Epithelial cell of proximal tubule (primary cell): ENCODE data around the gene MTHFD1L. TPM values are rescaled to one million over a fixed set of nuclear protein-coding genes. Genes with fewer than 3 reads are reported as not detected.

Experiments used
- DNase-seq: peaks from one replicate; pipeline ENCODE4 v3.0.0-alpha.2; 2011; ENCODE audit warnings: low read depth
- H3K4me3 ChIP-seq: 2 replicates; pipeline ENCODE4 v1.5.1; 2011; ENCODE audit warnings: low read depth, mild to moderate bottlenecking, low read length
- total RNA-seq: library from RNA; depleted of rRNA; stranded (reverse); fragments of >200 nt; gene quantifications from 2 replicates; pipeline ENCODE4 v1.2.3, GENCODE V29; 2015
- TF ChIP-seq, protein P1 (sequence below): conservative IDR thresholded peaks from 2 replicates; pipeline ENCODE4 v1.5.1; 2012; ENCODE audit warnings: low read depth, mild to moderate bottlenecking, low read length

Gene MTHFD1L
- total RNA-seq, 1 donor from 2014 or later, result 39.5 TPM

DNA sequence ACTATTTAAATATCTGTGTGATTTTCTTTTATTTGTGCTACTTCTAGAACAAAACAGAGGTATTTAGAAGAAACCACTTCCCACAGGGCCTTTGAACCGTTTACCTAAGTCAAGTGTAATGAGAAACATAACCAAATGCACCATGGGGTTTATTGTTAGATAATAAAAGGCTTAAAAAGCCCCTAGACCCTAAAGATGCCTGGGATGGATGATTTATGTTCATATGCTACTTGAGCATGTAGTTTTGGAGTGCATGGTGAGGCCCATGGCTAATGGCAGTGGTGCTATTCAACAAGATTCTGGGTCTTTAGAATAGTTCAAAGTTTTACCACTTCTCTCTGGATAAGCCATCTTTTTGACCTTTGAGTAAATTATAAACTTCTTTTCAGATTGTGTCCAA is 65.9 kb downstream of the MTHFD1L start:
- TF ChIP-seq, protein P1, sequence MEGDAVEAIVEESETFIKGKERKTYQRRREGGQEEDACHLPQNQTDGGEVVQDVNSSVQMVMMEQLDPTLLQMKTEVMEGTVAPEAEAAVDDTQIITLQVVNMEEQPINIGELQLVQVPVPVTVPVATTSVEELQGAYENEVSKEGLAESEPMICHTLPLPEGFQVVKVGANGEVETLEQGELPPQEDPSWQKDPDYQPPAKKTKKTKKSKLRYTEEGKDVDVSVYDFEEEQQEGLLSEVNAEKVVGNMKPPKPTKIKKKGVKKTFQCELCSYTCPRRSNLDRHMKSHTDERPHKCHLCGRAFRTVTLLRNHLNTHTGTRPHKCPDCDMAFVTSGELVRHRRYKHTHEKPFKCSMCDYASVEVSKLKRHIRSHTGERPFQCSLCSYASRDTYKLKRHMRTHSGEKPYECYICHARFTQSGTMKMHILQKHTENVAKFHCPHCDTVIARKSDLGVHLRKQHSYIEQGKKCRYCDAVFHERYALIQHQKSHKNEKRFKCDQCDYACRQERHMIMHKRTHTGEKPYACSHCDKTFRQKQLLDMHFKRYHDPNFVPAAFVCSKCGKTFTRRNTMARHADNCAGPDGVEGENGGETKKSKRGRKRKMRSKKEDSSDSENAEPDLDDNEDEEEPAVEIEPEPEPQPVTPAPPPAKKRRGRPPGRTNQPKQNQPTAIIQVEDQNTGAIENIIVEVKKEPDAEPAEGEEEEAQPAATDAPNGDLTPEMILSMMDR, result no peak
- no peak overlapping the region for H3K4me3 ChIP-seq
- no peak for DNase-seq

DNA sequence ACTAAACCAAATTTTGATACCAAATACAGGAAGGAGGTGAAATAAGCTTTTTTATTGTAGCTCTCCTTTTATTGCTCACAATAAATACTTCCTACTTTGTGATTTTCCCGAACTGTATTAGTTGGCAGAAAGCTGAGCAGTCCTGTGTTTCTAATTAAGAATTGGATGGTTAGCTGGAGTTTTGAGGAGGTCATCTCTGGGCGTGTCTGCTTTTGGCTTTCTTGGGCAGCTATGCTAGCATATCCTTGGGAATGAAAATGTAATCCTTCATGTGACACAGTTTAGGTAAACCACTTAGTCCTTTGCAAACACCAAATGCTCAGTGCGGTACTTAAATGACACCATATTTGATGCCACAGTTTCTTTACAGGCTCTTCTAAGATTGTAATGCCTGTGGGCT is 67.5 kb downstream of the MTHFD1L start:
- DNase-seq, result no peak
- no peak overlapping the region for H3K4me3 ChIP-seq
- TF ChIP-seq, protein P1, result no peak

DNA sequence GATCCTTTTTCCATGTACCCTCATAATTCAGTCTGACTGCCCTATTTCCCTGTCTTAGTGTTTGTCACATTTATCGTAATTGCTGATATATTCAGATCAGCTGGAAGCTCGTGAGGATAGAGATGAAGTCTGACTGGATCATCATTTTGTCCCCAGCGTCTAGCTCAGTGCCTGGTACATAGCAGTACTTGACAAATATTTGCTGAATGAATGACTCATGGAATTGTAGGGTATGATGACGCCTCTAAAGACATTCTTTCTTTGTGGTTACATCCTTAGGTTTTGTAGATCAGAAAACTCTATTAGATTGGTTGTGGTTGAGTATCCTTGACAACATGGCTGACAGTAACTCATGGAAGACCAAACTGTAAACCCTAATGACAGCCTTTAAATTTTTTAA is 68.9 kb downstream of the MTHFD1L start:
- no peak overlapping the region for H3K4me3 ChIP-seq
- DNase-seq, result no peak
- TF ChIP-seq, protein P1, result no peak

DNA sequence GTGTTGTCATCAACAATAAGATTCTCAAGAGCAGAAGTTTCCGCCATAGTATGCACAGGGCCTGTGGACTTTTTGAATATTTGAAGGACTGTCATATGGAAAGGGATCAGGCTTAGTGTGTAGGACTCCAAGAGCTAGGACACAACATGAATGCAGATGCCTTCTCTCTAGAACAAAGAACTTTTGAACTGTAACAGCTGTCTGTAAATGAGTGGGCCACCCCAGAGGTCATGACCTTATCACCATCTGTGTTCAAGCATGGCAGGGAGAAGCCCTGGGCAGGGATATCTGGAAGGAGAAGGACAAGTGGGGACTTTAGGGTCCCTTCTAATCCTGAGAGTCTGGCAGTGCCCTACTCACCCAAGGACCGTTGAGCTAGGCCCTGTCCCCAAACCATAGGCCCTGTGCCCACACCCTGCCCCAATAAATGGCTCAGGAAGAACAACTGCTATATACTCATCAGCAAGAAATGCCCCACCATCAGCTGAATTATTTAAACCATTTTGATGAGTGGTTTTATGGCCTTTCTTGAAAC is 70.6 kb downstream of the MTHFD1L start:
- no peak overlapping the region for H3K4me3 ChIP-seq
- DNase-seq, result no peak
- TF ChIP-seq, protein P1, result no peak

DNA sequence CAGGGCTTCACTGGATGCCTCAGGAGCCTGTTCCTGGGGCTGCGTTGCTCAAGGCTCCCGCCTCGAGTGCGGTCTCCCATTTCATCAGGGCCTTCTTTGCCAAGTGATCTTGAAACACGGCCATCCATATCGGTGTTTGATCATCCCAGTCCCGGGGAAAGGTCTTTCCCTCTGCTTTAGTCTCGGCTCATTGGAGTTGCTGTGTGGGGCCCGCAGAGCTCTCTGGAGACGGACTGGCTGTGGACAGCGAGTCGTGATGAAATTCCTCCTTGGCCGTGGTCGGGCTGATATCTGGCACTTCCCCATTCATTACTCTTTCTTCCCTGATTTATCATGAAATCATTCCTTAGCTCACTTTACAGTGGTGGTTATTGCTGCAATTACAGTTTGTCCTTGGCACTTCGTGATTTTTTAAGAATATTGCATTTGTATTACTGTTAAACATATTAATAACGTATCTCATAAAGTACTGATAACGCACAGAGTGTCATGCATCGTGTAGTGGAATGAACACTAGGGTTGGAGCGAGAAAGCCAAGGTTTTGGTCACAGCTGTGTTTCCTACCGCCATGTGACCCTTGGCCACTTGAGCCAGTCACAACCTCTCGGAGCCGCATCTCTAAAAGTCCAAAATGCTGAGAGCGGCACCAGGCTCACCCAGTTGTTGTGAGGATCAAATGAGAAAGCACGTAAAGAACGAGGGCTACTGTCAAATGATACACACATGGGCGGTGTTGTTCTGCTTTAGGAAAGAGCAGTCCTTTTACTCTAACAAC is 71.8 kb downstream of the MTHFD1L start:
- TF ChIP-seq, protein P1, result no peak
- H3K4me3 ChIP-seq, result no peak overlapping the region
- no peak for DNase-seq

DNA sequence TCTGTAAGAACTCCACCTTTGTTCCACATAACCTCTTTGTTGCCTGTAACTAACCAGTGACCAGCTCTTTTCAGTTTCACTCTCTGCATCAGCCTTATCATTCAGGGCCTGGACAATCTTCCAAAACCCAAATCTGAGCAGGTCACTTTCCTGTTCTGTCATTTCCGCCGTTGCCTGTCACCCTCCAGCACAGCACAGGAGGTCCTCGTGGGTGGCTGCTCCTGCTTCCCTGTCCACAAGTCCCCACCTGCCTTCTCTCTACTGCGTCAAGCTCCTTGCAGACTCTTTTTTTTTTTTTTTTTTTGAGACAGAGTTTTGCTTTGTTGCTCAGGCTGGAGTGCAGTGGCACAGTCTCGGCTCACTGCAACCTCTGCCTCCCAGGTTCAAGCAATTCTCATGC is 73.9 kb downstream of the MTHFD1L start:
- no peak for DNase-seq
- H3K4me3 ChIP-seq, result no peak overlapping the region
- TF ChIP-seq, protein P1, result no peak

DNA sequence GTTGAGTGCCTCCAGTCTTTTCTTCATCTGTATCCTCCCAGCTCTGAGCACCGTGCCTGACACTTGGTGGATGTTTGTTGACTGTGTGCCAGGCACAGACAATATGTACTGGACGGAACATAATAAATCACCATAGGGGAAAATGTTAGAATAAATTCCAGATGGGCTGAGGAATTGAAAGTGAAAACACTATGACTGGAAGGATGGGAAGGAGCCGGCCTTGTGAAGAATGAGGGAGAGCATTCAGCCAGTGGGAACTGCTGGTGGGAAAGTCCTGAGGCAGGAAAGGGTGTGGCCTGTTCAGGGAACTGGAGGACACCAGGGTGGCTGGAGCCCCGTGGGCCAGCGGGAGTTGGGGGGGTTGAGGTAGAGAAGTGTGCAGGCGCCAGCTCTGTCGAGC is 75.4 kb downstream of the MTHFD1L start:
- no peak overlapping the region for H3K4me3 ChIP-seq

More for the DNA sequence above, 75.4 kb downstream of the MTHFD1L start:
- no peak for DNase-seq
- TF ChIP-seq, protein P1, result no peak
